Measurements from ENCODE around the gene SH2D4B.

GRCh38 chr10:80670774-80671173 is 133.1 kb downstream of the SH2D4B start:
- TF ChIP-seq EZH2 (conservative IDR thresholded peaks at IDR 0.05; ENCODE audit: low read depth, low read length) (no peak), CTCF (CRISPR knock-in tag; IDR thresholded peaks at IDR 0.05) (no peak), ZNF274 (CRISPR knock-in tag; IDR thresholded peaks at IDR 0.05) (no peak), MTA1 (CRISPR knock-in tag; IDR thresholded peaks at IDR 0.05; ENCODE audit: borderline replicate concordance) (no peak), POLR2AphosphoS5 (IDR thresholded peaks at IDR 0.05; ENCODE audit: low read depth, low read length) (no peak), YY1 (IDR thresholded peaks at IDR 0.05; ENCODE audit: insufficient read depth, insufficient replicate concordance, low read depth, low read length) (no peak), CREB3 (CRISPR knock-in tag; IDR thresholded peaks at IDR 0.05) (no peak), ZNF18 (CRISPR knock-in tag; IDR thresholded peaks at IDR 0.05; ENCODE audit: insufficient replicate concordance) (no peak), SIX1 (CRISPR knock-in tag; IDR thresholded peaks at IDR 0.05; ENCODE audit: borderline replicate concordance) (no peak), KDM5A (IDR thresholded peaks at IDR 0.05; ENCODE audit: borderline replicate concordance, low read length) (no peak), ZFY (CRISPR knock-in tag; IDR thresholded peaks at IDR 0.05) (no peak)

Data from HepG2 (cell line).